Activated CD4-positive, alpha-beta T cell treated with anti-CD3 and anti-CD28 coated beads, Interleukin-2, amount 50 U/mL, for 1 hour (primary cell): ENCODE data around the gene KRCC1.
"Not testable (repeated sequence)": the region's sequence is repeated elsewhere in the genome, so short reads cannot be mapped to it uniquely, and the experiment has no call there.

Source experiments
- DNase-seq: peaks from one replicate; pipeline ENCODE4 v3.0.0-alpha.2; 2020

KRCC1 gene

DNA sequence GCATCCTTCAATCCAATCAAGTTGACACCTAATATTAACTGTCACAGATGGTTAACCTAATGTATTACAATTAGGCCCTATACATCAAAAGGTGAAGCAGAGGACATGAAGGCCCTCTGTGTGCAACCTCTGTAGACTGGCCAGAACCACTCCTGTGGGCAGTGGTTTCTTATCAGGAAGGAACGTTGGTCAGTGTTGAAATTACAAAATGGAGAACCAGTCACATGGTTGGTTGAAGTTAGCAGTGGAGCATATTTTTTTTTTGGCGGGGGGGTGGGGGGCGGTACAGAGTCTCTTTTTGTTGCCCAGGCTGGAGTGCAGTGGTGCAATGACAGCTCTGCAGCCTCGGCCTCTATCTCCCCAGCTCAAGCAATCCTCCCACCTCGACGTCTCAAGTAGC lies 59.0 kb downstream of the KRCC1 start:
- DNase-seq, result no peak

DNA sequence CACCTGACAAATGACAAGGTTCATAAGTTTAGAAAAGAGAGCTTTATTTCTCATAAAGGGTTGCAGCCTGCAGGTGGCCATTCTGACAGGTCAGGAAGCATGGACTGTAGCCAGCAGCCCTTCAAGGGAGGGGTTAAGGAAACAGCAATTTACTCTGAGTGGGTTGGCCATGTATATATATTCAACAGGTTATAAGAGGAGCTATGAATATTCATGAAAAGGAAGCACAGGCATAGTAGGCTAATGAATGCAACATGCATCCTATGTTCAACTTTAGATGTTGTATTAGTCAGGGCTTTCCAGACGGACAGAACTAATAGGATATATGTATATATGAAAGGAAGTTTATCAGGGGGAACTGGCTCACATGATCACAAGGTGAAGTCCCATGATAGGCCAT lies 59.8 kb downstream of the KRCC1 start:
- DNase-seq, result no peak

DNA sequence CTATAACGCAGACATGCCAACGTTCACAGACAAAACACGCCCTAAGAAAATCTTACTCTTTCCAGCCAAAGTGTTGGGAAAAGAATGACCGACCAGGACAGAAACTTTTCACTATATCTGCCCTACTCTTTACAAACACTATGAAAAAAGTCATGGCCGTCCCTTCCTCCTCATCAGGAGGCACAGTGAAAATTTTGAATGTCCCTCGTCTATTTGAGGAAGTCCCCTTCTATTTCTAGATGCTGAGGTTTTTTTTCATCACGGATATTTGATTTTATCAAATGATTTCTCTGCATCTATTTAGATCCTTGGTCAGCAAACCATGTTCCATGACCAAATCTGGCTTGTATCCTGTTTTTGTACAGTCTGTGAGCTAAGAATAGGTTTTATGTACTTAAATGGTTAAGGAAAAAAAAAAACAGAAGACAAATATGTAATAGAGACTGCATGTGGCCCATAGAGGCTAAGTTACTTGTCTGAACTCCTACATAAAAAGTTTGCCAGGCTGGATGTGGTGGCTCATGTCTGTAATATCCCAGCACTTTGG lies 61.2 kb downstream of the KRCC1 start:
- not testable (repeated sequence) for DNase-seq

DNA sequence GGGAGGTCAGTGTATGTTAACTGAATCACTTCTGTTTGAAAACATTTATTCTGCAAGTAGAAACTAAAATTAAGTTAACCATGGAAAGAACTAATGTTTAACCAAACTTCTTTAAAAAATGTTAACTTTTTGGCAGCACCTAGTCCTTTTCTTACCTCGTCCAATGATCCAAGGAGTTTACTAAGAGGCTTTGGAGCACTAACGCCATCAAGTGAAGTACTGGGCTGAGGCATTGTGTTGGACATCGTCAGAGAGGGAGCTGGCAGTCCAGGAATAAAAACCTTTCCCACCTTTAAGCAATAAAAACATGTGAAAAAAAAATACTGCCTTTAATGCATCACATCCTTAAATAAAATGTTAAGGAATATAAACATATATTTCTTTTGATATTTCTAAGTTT lies 63.0 kb downstream of the KRCC1 start:
- DNase-seq, result not testable (repeated sequence)

DNA sequence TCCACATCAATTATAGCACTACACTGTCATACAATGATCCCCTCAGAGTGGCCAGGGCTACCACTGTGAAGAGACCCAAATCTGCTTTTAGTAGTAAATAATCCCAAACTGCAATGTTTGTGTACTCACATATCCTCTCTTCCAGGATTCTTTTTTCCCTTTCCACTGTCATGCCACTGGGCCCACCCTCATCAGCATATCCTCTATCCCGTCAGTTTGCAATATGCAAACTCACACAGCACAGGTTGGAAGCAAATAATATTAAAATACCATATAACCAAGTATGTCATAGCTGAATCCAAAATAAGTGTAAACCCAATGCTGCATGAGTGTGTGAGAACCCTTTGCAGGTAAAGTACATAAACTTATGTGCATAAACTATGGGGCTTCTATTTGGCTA lies 68.1 kb downstream of the KRCC1 start:
- DNase-seq, result not testable (repeated sequence)

DNA sequence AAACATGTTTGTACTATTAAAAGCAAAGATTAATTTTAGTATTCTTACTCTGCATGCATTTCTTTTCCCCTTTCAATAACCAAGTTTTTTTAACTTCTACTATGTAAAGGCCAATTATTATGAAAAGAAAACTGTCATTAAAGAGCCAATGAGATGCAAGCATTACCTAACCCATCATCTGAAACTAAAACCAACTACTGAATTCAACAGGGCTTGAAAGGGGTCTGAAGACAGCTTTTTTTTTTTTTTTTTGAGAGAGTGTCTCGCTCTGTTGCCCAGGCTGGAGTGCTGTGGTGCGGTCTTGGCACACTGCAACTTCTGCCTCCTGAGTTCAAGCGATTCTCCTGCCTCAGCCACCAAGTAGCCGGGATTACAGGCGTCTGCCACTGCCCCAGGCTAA lies 69.7 kb downstream of the KRCC1 start:
- not testable (repeated sequence) for DNase-seq

DNA sequence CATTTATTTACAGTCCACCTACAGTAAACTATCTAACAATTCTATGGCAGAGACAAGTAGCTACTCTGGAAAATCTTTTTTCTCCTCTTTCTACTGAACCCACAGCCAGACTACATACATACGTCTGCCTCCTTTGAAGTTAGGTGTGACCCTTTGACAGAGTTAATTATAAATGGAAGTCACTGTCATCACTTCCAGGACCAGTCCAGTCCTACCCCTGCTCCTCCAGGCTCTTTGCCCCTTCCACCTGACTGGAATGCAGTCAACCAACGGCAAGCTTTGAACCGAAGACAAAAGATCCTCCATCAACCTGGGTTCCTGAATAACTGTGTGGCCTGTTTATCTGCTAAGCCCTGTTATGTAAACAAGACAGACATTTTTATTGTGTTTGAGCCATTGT lies 74.4 kb downstream of the KRCC1 start:
- not testable (repeated sequence) for DNase-seq
